Nucleus accumbens (tissue), 56 donors: ENCODE measurements around the gene LCN10.
"Not testable (repeated sequence)": the region's sequence is repeated elsewhere in the genome, so short reads cannot be mapped to it uniquely, and the experiment has no call there.

ENCODE experiments used
- DNase-seq, 56 donors: peaks; one replicate each; lab custom pipeline; 2025; lab: John Stamatoyannopoulos, UW

Gene LCN10

GRCh38 chr9:136722969-136723356, 19.8 kb downstream of the LCN10 start:
- DNase-seq = no peak

- DNase-seq = no peak
Measured at GRCh38 chr9:136722093-136722968, 20.4 kb downstream of the LCN10 start.

DNA sequence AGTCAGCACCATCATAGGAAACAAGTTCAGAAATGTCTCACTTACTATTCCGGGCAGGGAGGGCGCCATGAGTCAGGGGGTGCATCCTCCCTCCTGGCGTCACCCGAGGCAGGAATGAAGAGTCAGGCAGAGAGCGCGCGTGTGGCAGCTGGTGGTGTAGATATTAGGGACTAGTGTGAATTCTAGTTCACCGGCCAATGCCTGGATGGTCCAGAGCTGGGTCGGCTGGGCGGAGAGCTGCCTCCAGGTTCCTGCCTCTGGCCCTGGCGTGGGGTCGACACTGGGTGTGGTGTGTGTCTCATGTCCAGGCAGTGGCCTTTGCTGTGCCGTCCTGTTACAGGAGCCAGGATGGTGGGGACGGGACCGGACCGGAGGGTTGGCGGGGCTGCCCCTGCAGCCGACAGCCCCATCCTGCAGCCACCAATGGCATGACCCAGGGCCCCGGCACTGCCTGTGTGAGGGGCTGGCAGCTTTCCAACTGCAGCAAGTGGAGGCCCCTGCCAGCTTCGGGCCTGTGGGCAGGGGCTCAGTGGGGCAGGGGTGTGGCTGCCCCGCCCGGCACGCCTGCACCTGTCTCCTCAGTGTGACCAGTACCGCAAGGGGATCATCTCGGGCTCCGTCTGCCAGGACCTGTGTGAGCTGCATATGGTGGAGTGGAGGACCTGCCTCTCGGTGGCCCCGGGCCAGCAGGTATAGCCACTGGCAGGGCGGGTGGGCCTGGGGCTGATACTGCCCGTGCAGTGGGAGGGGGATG, 21.2 kb downstream of the LCN10 start:
- DNase-seq = peak in 1 of 56 donors; percentile 44

GRCh38 chr9:136720898-136721338, 21.8 kb downstream of the LCN10 start:
- DNase-seq = peak in 1 of 56 donors; percentile 14

GRCh38 chr9:136720251-136720897, 22.4 kb downstream of the LCN10 start:
- DNase-seq = peak in 8 of 56 donors; percentile 14 to 58 (median 32)

- DNase-seq = no peak
Measured at GRCh38 chr9:136719195-136719880, 23.4 kb downstream of the LCN10 start.

- no peak for DNase-seq
Measured at GRCh38 chr9:136718345-136719194, 24.2 kb downstream of the LCN10 start.

DNA sequence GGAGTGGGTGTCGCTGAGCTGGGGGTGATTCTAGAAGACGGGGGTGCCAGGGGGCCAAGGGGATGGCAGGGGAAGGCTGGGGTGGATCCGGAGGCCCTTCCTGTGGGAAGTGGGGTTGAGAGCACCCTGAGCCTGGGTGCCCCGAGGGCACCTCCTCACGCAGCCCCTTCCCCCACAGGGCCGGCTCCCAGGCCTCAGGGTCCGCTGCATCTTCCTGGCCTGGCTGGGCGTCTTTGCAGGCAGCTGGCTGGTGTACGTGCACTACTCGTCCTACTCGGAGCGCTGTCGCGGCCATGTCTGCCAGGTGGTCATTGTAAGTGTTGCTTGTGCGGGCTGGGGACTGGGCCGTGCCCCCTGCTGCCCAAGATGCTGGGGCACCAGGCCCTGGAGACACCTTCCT, 25.3 kb downstream of the LCN10 start:
- no peak for DNase-seq

- DNase-seq = no peak
Measured at GRCh38 chr9:136714893-136715274, 27.9 kb downstream of the LCN10 start.

DNA sequence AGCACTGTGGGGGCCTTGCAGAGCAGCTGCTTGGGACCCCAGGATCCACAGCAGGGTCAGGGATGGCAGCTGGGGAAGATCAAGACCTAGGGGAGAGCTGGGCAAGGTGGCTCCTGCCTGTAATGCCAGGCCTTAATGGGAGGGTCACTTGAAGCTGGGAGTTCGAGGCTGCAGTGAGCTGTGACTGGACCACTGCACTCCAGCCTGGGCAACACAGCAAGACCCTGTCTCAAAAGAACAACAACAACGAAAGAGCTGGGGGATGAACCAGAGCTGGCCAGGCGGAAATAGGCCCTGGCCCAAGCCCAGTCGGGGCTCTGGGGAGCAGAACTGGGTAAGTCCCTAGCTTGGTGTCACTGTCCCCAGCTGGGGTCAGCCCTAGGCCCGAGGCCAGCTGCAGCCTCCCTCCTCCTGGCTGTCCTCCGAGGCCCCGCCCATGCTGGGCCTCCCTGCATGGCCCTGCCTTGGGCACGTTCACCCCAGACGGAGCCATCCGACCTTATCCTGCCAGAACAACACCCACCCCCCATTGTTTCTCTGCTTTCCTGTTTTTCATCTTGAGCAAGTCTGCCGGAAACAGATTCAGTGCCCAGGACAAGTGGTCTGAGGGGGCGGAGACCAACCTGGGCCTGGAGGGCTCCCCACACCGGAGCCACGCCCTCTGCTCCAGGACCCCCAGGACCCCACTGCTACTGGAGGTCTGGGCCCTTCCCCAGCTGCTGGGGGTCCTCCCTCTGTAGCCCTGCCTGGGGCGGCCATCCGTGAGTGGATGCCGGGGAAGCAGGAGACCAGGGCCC, 28.4 kb downstream of the LCN10 start:
- DNase-seq = no peak

DNA sequence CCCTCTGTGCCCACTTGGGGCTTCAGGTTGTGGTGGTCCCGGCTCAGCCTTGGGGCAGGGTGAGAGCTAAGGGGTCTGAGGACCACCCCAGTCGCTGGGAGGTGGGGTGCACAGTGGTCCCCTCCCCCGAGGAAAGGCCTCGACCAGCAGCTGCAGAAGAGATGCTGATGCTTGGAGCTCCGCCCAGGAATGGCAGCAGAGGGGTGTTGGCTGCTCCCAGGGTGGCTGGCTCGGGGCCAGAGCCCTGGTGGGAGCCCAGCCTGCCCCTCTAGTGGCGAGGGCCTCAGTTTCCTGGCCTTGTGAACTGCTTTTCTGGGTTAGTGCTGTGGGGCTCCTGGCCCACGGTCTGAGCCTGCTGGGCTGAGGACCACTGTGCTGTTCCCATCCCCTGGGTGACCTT, 29.2 kb downstream of the LCN10 start:
- peak in 3 of 56 donors; percentile 25 to 28 (median 27) for DNase-seq

GRCh38 chr9:136712690-136713544, 29.8 kb downstream of the LCN10 start:
- DNase-seq = peak in 1 of 56 donors; percentile 51

- peak in 6 of 56 donors; percentile 16 to 81 (median 48) for DNase-seq
Measured at GRCh38 chr9:136711751-136712689, 30.7 kb downstream of the LCN10 start, which contains the start of gene DIPK1B. TSS of gene DIPK1B (plus strand) at chr9:136712572. CDS start at chr9:136712666, 94 bp downstream.

GRCh38 chr9:136711219-136711648, 31.5 kb downstream of the LCN10 start:
- DNase-seq = not testable (repeated sequence)

DNA sequence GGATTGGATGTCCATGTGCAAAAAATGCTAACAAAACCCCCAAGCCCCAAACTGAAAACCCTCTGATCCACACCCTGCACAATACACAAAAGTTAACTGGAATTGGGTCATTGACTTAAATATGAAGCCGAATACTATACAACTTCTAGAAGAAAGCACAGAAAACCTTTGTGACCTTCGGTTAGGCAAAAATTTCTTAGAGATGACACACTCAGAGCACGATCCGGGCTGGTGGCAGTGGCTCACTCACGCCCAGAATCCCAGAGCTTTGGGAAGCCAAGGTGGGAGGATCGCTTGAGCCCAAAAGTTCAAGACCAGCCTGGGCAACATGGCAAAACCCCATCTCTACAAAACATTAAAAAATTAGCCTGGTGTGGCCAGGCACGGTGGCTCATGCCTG, 32.2 kb downstream of the LCN10 start:
- no peak for DNase-seq

DNA sequence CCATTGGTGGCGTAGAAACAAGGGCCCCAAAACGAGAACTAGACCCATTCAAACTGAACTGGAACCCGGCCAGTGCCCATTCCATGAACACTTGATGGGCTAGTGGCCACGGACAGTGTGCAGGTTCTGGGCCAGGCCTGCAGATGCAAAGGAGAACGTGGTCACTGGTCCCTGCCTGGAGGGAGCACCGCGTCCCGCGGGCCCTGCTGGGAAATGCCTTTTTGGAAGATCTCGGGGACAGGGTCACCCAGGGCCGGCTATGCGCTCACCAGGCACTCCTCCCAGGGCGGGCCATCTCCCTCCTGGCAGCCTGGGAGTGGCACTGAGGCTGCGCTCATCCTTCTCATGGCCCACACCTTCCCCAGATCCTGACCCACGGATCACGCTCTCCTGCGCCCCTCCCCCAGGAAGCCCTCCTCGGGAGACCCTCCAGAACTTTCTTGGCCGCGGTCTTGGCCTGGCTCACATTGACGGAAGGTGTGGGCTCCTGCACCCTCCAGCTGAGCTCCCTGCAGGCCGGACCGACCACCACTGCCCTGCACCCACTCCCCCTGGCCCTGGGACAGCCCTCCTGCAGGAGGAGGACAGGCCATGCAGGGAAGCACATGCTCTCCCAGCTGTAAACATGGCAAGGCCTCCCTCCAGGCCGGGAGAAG, 33.2 kb downstream of the LCN10 start:
- no peak for DNase-seq
